GM21786 (cell line): ENCODE data around the gene PCDHA1.

Experiments
- ATAC-seq: cut with Tn5 transposase; IDR thresholded peaks from one replicate; pipeline ENCODE4 v1.9.1; 2021; ENCODE audit not compliant: unreplicated experiment

PCDHA1 gene

DNA sequence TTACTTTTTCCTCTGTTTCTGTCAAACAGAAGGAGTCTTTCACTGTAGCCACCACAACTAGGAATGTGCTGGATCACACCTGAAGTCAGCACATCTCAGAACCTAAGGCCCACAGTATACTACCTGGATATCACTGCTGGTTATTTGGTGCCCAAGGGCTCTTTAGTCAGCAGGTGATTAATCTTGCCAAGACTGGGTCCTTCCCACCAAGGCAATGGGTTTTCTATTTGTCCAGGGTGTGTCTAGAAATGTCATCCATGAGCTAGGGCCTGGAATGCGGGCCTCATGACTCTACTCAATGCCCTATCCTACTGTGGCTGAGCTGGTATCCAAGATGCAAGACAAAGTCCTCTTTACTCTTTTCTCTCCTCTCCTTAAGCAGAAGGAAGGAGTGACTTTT is 130.4 kb downstream of the PCDHA1 start:
- no peak for ATAC-seq

DNA sequence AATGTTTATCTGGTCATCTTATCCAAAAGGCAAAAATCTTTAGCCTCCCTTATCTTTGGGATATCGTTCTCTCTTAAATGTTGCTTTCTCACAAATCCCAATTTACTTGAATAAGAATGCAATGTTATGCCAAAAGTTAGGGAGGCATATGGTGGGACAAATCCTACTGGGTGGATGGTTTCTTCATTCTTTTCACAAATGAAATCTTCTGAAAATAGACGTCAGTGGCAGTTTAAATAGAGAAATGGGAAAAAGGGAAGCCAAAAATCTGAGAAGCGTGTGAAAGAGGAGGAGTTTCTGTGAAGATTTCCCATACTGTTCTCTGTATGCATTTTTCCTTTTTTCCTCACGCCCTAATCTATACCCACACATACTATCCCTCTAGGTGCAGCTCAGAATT is 137.7 kb downstream of the PCDHA1 start:
- no peak for ATAC-seq

DNA sequence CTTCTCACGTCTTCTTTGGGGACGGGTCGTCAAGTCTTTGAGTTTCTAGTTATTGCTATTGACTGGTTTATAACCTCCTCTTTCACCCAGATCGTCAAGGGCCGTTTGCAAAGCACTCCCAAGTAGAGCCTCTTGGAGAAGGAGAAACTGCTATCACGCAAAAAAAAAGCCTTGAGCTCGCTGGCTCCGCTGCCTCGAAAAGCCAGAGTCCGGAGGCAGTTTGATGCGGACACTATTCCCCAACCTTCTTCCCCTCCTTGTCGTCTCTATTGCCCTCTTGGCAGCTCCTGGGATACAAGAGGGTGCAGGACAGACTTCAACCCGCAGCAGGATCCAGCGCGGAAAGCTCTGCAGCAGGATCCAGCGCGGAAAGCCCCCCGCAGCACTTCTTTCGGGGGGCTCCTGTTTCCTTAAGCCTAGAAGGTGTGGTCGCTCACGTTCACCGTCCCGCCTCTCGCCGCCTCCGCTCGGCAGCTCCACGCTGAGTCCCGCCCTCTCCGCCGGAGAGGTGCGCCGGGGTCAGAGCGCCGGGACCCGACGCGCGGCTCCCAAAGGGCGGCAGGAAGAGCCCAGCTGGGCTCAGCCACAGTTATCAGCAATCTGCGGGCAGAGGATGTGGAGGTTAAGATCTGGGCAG is 140.0 kb downstream of the PCDHA1 start, which contains the start of gene PCDHAC1:
Gene PCDHAC1, plus strand, starts transcription at position 494 of the 637 bp plus-strand sequence. CDS start 594 bp downstream, outside the sequence.
- ATAC-seq, result no peak

DNA sequence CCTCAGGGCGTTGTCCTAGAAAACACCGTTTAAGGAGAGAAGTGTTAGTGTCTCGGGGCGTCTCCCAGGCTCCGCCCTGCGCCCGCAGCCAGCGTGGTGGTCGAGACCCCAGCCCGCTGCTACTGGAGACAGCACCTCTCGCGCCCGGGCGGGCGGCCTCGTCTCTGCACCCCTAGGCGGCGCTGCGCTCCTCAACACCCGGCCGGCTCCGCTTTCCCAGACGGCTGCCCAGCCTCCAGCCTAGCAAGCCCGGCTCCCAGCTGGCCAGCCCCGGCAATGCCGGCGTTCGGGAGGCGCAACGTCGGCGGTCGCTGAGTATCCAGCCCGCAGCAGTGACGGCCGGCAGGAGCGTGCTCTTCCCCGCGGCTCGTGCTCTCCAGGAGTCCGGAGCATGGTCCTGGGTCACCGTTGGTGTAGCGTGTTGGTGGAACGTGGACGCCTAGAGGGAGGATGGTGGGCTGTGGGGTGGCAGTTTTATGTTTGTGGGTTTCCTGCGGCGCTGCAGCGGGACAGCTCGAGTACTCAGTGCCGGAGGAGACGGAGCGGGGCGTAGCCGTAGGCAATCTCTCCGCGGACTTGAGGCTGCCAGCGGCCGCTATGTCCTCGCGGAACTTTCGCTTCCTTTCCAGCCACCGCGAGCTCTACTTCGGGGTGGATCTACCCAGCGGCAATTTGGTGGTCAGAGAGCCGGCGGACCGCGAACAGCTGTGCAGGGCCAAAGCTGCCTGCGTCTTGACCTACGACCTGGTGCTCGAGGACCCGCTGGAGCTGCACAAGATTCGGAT is 140.7 kb downstream of the PCDHA1 start:
- ATAC-seq, result no peak

DNA sequence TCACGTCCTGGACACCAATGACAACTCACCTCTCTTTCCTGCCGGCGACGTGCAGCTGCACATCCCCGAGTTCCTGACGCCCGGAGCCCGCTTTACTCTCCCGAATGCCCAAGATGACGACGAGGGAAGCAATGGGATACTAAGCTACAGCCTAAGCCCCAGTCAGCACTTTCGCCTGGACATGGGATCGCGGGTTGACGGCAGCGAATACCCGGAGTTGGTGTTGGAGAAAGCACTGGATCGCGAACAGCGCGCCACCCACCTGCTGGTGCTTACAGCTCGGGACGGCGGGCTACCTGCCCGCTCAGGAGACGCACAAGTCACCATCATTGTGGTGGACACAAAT is 141.3 kb downstream of the PCDHA1 start:
- no peak for ATAC-seq

DNA sequence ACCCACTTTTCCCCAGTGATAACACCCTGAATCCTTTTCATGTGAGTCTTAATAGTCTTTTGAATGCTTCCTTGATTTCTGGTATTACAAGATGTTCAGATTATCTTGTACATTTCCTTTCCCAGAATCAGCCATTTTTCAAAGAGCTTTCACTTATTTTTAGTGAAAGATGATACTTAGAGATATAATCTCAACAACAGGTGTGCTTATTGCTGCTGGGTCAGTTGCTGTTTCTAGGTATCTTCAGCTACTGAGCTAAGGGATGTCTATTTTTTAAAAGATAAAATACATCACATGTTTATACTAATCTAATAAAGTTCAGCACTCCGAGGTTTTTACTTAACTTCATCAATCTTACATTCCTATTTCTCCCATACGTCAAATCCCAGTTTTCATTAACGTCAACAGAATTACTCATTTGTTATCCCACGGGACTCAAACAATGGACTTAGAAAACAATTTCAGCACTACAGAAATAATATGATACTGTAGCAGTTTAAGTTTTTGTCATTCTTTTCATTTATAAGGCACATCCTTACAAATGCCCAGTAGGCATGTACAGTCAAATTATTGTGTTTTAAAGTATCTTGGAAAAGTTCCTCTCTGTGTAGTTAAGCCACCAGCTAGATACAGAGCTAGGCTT is 149.1 kb downstream of the PCDHA1 start:
- ATAC-seq, result no peak

DNA sequence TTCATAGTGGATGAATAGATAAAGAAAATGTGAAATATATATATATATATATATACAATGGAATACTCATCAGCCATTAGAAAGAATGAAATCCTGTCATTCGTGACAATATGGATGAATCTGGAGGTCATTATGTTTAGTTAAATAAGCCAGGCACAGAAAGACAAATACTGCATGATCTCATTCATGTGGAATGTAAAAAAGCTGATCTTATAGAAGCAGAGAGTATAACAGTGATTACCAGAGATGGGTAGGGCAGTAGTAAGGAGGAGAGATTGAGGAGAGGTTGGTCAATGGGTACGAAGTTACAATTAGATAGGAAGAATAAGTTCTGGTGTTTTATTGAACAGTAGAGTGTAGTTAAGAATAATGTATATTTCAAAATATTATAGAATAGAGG is 160.6 kb downstream of the PCDHA1 start:
- no peak for ATAC-seq

DNA sequence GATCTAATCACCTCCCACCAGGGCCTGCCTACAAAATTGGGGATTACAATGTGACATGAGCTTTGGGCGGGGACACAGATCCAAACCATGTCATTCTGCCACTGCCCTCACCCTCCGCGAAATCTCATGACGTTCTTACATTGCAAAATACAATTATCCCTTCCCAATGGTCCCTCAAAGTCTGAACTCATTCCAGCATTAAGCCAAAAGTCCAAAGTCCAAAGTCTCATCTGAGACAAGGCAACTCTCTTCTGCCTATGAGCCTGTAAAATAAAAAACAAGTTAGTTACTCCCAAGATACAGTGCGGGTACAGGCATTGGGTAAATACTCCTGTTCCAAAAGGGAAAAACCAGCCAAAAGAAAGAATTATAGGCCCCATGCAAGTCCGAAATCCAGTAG is 165.7 kb downstream of the PCDHA1 start:
- no peak for ATAC-seq

DNA sequence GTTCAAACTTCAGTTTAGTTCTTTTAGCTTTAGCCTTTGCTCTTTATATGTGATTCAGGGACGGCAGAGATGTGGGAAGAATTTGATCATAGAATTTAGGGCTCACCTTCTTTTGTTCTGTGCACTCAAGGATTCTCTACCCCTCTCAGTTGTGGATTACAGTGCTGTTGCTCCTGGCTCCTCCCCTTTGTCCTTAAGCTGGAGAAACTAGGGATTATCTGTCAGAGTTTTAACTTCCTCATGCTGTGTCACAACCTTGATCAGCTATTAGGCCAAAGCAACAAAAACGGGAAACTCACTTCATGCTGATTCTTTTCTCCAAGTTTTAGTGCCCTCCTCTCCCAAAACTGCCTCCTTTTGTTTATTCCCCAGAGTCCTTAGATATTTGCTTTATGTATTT is 167.3 kb downstream of the PCDHA1 start:
- ATAC-seq, result no peak

DNA sequence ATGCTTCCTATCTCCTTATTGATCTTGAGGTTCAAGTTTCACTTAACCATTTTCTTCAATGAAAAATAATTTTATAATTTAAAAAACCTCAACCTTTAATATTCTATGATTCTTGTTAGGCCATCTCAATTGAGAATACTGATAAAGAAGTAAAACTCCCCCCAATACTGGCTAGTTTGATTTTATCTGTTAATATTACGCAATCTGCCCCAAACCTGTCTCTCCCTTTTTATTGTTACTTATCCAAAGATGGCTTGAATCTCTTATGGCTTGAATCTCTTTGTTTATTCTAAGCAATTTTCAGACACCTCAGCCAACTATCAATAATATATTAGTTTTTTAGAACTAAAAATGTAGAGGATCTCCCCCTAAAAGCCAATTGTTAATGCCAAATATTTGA is 176.2 kb downstream of the PCDHA1 start:
- no peak for ATAC-seq

DNA sequence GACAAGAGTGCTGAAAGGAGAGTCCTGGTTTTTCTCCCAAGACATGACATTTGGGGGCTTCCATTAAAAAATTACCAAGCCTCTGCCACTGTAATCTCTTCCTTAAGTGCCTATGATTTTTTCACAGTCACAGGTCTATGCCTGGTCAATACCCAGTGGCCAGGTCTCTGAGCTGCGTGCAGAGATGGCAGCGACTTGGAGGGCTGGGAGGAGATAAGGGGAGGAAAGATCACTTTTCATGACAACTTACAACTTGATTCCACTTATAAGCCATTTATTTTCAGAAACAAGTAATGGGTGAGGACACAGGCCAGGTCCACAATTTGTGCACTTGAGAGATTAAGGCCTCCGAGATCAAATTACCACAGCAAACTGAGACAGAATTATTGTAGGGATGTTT is 178.4 kb downstream of the PCDHA1 start:
- ATAC-seq, result no peak

DNA sequence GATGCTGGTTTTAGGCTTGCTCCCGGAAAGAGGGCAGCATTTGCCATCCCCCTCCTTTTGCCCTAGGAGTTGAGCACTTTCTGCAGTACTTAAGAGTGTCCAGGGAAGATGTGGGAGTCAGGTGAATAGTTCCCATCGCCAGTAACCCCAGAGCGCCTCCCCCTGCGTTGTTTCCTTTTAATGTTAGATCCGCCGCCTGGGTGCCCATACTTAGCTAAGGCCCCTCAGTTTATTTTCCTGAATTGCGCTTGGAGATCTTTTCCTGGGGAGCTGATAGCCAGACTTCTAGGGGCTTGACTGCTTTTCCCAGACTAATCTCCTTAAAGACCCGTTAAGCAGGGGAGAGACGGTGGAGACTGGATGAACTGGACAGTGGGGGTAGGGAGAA is 180.0 kb downstream of the PCDHA1 start:
- no peak for ATAC-seq

DNA sequence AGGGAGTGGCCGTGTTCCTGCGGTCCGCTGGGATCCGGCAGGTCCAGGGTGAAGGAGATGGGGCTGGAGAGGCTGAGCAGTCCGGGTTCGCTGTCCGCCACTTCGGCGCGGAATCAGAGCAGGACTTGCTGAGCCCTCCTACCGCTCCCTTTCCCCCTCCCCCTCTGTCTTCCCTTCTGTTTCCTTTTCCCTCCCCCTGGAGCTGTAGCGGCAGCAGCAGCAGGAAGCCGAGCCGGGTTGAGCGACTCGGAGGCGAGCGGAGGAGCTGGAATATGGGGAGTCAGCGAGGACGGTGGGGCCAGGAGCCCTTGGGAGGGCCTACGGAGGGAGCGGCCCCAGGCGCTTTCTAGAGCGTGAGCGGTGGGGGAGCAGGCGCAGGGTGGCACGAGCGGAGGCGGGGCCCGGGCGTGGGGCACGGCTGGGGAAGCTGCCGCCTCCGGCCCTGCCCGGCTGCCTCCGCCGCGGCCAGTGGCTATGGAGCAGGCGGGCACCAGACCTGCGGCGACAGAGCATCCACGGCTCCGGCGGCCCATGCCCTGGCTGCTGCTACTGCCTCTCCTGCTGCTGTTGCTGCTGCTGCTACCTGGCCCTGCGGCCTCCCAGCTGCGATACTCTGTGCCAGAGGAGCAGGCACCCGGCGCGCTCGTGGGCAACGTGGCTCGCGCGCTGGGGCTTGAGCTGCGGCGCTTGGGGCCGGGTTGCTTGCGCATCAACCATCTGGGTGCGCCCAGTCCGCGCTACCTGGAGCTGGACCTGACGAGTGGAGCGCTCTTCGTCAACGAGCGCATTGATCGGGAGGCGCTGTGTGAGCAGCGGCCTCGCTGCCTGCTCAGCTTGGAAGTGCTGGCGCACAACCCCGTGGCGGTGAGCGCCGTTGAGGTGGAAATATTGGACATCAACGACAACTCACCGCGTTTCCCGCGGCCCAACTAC is 180.6 kb downstream of the PCDHA1 start, which contains the start of gene PCDHAC2:
Gene PCDHAC2, plus strand, starts transcription at position 184 of the 933 bp plus-strand sequence. Its CDS starts 291 bp downstream, at position 475.
- no peak for ATAC-seq

DNA sequence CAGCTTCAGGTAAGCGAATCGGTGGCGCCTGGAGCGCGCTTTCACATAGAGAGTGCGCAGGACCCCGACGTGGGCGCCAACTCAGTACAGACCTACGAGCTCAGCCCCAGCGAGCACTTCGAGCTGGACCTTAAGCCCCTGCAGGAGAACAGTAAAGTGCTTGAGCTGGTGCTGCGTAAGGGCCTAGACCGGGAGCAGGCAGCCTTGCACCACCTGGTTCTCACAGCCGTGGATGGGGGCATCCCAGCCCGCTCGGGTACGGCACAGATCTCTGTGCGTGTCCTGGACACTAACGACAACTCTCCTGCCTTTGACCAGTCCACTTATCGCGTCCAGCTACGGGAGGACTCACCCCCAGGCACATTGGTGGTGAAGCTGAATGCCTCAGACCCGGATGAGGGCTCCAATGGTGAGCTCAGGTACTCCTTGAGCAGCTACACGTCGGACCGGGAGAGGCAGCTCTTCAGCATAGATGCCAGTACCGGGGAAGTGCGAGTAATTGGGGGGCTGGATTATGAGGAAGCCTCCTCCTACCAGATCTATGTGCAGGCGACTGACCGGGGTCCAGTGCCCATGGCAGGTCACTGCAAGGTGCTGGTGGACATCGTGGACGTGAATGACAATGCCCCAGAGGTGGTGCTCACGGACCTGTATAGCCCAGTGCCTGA is 181.4 kb downstream of the PCDHA1 start:
- ATAC-seq, result no peak

DNA sequence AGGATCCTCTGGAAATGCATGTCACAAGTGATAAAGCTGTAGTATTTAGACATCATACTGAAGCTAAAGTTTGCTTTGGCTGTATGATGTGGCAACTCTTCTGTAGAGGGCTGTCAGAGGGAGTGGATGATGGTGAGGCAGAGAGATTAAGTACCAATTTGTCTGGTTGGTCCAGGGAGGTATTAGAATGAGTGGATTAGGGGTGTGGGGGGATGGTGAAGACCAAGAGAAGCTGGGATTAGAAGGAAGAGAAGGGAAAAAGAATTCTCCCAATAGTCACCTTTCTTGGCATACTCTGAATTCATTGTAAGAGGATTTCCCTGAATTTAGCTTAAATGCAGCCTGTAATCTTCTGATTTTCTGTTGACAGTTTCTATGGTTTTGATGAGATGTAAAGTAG is 183.9 kb downstream of the PCDHA1 start:
- ATAC-seq, result no peak

DNA sequence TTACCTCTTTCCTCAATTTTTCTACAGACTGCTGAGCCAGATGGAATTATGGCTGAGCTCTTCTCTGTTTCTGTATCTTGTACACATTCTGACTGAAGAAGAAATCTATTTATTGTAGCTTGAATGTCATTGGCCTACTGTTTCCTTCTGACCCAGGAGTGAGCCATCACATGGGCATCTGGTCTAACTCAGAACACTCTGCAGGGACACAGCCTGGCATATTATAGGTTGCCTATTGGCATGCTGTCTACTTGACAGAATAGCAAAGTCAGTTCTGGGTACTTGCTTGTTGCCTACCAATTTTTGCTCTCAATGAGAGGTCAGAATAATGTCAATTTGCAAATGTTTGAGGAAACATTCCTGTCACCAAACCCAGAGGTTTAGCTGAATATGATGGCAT is 187.6 kb downstream of the PCDHA1 start:
- no peak for ATAC-seq

DNA sequence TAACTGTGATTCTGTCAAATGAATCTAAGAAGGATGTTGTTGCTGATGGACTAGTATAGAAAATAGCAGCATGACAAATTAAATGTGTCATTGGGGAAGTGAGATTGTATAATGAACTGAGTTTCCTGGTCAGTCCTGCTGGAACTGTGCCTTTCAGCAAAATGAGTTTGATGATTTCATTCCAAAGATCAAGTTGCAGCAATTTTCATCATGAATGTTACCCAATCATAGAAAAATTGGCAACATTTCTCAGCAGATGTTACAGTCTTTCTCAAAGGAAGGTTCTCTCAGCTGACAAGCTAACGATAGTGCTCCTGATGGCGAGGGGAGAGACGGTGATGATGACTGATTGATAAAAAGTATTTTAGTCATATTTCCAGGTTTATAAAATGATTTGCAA is 191.1 kb downstream of the PCDHA1 start:
- ATAC-seq, result no peak

DNA sequence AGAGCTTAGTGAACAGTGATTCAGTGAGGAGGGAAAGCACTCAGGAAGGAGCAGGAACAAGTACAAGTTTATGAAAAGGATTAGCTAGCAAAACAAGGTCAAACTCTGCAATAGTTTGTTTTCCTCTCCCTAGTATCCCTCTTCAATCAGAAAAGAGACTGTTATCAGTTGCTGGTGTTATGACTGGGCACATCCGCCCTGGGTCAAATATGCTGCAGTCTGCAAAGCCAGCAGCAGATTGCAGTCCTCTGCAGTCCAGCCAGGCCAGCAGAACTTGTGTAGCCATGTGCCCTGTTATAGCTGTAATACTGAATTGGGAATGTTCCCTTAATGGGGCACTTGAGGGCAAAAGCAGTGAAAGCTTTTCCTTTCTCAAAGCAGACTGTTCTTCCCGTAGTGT is 192.3 kb downstream of the PCDHA1 start:
- ATAC-seq, result no peak

DNA sequence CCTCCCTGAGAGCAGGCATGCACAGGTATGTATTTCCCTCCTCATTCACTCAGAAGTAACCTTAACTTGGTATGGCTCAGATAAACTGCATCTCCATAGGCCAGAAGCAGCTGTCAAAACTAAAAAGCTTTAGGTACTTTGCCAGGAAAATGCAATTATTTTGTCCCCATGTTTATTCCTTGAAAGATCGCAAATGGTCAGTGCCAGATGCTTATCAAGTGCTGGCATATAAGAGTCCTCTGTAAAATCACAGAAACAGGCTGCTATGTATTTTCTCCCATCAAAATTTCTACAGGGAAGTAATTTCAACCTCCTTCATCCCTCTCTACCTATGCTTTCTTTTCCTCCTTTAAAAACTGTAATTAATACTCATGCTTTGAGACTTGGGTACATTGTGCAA is 193.0 kb downstream of the PCDHA1 start:
- no peak for ATAC-seq

DNA sequence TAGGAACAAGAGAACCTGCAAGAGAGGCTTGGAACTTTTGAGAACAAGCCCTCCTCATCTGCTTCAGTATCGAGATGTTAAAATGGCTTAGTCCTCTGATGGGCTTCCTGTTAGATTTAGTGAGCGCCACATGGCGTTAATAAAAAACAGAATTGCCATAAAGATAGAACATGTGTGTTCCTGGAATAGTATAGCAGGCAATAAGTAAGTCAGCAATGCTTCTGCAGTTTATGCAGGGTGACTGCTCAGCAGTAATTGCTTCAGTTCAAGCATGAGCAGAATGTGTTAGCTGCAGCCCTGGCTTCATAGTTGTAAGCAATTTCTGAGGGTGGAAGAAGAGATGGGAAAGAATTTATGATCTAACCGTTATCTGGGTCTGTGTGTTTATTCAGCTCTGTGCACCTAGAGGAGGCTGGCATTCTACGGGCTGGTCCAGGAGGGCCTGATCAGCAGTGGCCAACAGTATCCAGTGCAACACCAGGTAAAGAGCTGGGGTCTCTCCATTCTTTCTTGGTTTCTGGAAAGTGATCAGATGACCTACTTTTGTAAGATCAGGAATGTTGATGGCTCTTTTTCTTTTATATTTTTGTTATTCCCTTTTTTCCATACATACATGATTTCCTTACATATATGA is 196.3 kb downstream of the PCDHA1 start:
- ATAC-seq, result no peak
